Omental fat pad (tissue), 4 donors: ENCODE measurements around the gene IFNAR2. TPM values are rescaled to one million over a fixed set of nuclear protein-coding genes. Genes with fewer than 3 reads are reported as not detected.

ENCODE experiments used
- ATAC-seq: fragments of 150-250 bp; one replicate; pipeline ENCODE4 v1.9.1; 2016; ENCODE audit warnings: mild to moderate bottlenecking, moderate library complexity; ENCODE audit not compliant: low FRiP score
- DNase-seq: peaks from one replicate; pipeline ENCODE4 v3.0.0-alpha.2; 2019; ENCODE audit warnings: low spot score
- total RNA-seq, 4 donors: library from RNA; depleted of rRNA; stranded (reverse); fragments of >200 nt; gene quantifications; one replicate each; pipeline ENCODE4 v1.1.0, GENCODE V29; 2016
- TF ChIP-seq, protein P1 (sequence below), 3 donors: fragments of 450-650 bp; IDR thresholded peaks; one replicate each; pipeline ENCODE4 v1.5.1; 2016 to 2017; ENCODE audit warnings: antibody characterized with exemption in 3 of 3, mild to moderate bottlenecking in 3 of 3, moderate library complexity in 2 of 3

Gene IFNAR2
- total RNA-seq, 4 donors from 2014 or later = 13.5 to 32.9 (median 26.2) TPM

DNA sequence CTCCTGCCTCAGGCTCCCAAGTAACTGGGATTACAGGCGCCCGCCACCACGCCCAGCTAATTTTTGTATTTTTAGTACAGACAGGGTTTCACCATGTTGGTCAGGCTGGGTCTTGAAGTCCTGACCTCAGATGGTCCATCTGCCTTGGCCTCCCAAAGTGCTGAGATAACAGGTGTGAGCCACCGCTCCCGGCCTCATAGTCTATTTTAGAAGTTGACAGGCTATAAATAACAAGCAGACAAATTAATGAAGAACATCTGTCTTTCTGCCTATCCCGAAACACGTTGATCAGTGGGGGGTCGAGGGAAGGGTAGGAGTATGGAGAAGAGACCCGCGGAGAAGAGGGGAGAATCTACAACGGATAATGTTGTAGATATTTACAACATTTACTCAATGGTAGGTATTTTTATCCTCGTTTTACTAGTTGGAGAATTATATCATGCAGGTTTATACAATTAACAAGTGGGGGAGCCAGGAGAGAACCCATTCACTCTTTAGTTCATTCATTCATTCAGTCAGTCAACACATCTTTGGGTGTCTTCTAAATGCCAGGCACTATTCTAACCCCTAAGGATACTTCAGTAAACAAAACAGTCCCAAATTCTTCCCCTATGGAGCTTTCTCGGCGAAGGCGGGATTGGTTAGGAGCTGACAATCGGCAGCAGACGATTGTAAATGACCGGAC, 497 bp upstream of the IFNAR2 start:
- ATAC-seq = no peak
- no peak for DNase-seq
- TF ChIP-seq, protein P1, sequence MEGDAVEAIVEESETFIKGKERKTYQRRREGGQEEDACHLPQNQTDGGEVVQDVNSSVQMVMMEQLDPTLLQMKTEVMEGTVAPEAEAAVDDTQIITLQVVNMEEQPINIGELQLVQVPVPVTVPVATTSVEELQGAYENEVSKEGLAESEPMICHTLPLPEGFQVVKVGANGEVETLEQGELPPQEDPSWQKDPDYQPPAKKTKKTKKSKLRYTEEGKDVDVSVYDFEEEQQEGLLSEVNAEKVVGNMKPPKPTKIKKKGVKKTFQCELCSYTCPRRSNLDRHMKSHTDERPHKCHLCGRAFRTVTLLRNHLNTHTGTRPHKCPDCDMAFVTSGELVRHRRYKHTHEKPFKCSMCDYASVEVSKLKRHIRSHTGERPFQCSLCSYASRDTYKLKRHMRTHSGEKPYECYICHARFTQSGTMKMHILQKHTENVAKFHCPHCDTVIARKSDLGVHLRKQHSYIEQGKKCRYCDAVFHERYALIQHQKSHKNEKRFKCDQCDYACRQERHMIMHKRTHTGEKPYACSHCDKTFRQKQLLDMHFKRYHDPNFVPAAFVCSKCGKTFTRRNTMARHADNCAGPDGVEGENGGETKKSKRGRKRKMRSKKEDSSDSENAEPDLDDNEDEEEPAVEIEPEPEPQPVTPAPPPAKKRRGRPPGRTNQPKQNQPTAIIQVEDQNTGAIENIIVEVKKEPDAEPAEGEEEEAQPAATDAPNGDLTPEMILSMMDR (IDR thresholded peaks at IDR 0.05) = no peak

DNA sequence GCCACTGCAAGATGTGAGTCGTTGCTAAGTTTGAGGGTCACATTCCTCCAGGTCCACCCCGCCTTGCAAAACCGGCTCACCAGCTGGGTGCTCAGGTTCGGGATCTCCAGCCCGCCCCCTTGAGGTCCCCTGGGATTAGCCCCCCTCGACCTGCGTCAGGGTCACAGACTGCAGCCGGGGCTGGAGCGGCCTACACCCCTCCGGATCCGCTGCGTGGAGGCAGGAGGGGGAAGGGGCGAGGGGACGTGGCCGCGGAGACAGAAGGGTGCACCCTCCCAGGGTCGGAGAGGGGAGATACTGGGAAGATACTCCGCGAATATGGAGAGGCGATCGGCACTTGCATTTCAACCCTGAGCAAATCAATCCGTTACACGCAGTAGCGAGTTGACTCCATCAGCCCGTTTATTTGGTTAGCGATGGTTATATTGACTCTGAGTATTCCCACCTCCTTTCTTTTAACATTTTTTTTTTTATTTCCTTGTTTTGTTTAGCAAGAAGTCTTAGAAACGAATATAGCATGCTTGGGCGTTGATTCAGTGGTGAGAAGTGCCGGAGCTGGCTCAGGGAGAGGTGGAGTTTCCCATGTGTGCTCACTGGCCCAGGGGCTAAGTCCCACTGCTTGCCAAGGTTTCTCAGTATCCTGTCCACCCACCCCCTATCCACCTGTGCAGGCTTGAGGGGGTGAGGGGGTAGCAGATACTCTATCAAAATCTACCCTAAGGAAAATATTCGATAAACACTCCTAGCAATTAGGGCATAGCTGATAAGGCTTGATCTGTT, 997 bp downstream of the IFNAR2 start:
- DNase-seq = no peak
- peak; percentile 86 for ATAC-seq
- TF ChIP-seq, protein P1 (IDR thresholded peaks at IDR 0.05) = no peak

DNA sequence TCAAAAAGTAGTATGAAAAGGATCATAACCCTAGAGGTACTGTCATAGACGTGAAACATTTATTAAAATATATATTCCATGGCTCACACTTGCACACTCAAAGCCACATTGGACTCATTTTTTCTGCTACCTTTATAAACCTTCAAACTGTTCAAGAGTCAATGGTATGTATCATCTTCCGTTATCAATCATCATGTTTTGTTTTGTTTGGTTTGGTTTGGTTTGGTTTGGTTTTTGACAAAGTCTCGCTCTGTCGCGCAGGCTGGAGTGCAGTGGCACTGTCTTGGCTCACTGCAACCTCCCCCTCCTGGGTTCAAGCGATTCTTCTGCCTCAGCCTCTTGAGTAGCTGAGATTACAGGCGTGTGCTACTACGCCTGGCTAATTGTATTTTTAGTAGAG, 1.8 kb downstream of the IFNAR2 start:
- ATAC-seq (no peak), DNase-seq (no peak)
- TF ChIP-seq, protein P1 (IDR thresholded peaks at IDR 0.05) = no peak

DNA sequence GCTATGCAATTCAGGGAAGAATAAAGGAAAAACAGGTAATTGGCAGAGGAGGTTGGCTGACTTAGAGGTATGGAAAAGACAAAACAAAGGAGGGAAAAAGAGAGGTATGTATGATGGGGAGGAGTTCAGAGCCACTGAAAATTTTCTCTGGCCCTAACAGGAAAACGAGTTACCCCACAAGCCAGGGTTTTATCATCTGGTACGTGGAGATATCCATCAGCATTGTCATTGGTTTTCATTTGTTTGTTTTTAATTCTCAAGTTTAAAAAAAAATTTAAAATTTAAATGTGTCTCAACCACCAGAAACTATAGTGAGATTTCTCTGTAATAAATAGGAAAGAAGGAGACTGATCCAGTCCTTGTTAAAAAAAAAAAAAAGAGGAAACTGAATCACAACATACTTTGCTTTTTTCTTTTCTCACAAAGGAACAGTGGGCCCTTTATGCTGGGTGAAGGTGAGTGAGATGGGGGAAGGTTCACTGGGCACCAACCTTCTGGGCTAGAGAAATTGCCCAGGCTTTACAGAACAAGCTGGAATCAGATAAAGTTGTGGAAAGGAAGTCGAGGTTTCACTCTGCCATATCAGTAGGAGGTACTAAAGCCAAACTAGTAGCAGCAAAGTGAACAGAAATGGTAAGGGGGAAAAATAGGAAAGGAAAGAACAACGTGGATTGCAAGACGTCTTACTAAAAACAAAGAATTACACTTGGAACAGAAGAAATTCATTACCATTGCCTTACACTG, 2.7 kb downstream of the IFNAR2 start:
- no peak for ATAC-seq
- DNase-seq = no peak
- TF ChIP-seq, protein P1 (IDR thresholded peaks at IDR 0.05) = no peak

DNA sequence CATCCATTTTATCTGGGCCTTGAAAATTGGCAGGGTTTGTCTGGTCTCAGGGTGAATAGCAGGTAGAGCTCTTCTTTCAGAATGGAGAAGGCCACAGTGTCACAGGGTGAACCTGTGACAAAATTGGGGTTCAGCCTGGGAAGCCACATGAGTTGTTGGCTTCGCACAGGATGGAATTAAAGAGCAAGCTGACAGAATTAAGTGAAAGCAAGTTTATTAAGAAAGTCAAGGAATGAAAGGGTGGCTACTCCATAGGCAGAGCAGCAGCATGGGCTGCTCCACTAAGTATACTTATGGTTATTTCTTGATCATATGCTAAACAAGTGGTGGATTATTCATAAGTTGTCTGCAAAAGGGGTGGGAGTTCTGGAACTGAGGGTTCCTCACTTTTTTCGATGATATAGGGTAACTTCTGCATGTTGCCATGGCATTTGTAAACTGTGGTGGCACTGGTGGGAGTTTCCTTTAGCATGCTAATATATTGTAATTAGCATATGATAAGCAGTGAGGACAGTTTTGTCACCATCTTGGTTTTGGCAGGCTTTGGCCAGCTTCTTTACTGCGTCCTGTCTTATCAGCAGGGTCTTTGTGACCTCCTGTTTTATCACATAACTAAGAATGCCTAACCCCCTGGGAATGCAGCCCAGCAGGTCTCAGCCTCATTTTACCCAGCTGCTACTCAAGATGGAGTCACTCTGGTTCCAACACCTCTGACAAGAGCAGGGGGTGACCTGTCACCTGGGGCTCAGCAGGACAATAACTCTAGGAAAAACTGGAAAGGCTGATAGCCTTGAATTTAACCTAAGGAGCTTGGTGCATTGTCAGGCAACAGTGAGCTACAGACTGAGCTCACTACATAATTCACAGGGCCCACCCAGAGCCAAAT, 5.1 kb downstream of the IFNAR2 start:
- TF ChIP-seq, protein P1 (IDR thresholded peaks at IDR 0.05) = no peak
- DNase-seq = no peak
- ATAC-seq = no peak

- TF ChIP-seq, protein P1 (IDR thresholded peaks at IDR 0.05) = no peak
- DNase-seq (no peak), ATAC-seq (no peak)
These were observed 6.4 kb downstream of the IFNAR2 start for GRCh38 chr21:33236013-33236686.
